ENCODE results near the gene FBRSL1.

The FBRSL1 gene

DNA sequence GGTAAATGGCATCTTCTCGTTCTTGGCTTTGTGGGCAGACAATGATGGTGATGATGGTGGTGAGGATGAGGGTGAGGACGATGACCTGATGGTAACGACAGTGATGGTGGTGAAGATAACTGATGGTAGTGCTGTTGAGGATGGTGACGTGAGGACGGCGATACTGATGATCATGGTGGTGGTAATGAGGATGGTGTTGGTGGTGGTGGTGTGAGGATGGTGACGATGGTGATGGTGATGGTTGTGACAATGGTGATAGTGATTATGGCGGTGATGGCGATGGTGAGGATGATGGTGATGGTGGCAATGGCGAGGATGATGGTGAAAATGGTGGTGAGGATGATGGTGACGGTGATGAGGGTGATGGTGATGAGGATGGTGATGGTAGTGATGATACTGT is 54.5 kb downstream of the FBRSL1 start:
- Histone ChIP-seq H4K20me1 (ENCODE audit: insufficient read depth) (no peaks in the 10 kb centered on the region), H3K4me1 (ENCODE audit: low read depth, poor library complexity, severe bottlenecking) (no peaks in the 10 kb centered on the region), H3K36me3 (ENCODE audit: insufficient read depth) (no peaks in the 10 kb centered on the region), H2AFZ (ENCODE audit: low read depth) (no peak overlapping the region), H3K9ac (no peak overlapping the region), H3K27ac (no peak overlapping the region), H3K27me3 (ENCODE audit: insufficient read depth, low read depth) (no peaks in the 10 kb centered on the region), H3K4me3 (IDR thresholded peaks at IDR 0.05; ENCODE audit: insufficient read depth, low read depth, low read length) (no peak overlapping the region), H3K4me2 (no peak overlapping the region), H3K79me2 (ENCODE audit: insufficient read depth, low read depth) (no peaks in the 10 kb centered on the region)
- TF ChIP-seq, protein P1, sequence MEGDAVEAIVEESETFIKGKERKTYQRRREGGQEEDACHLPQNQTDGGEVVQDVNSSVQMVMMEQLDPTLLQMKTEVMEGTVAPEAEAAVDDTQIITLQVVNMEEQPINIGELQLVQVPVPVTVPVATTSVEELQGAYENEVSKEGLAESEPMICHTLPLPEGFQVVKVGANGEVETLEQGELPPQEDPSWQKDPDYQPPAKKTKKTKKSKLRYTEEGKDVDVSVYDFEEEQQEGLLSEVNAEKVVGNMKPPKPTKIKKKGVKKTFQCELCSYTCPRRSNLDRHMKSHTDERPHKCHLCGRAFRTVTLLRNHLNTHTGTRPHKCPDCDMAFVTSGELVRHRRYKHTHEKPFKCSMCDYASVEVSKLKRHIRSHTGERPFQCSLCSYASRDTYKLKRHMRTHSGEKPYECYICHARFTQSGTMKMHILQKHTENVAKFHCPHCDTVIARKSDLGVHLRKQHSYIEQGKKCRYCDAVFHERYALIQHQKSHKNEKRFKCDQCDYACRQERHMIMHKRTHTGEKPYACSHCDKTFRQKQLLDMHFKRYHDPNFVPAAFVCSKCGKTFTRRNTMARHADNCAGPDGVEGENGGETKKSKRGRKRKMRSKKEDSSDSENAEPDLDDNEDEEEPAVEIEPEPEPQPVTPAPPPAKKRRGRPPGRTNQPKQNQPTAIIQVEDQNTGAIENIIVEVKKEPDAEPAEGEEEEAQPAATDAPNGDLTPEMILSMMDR (conservative IDR thresholded peaks at IDR 0.05; ENCODE audit: low read depth, low read length), result no peak

- H2AFZ ChIP-seq (ENCODE audit: low read depth), result no peak overlapping the region
- H3K36me3 ChIP-seq (ENCODE audit: insufficient read depth), result no peaks in the 10 kb centered on the region
- no peak overlapping the region for H3K27ac ChIP-seq
- no peaks in the 10 kb centered on the region for H3K4me1 ChIP-seq (ENCODE audit: low read depth, poor library complexity, severe bottlenecking)
- no peak overlapping the region for H3K9ac ChIP-seq
- H3K4me2 ChIP-seq, result no peak overlapping the region
- TF ChIP-seq, protein P1 (conservative IDR thresholded peaks at IDR 0.05; ENCODE audit: low read depth, low read length), result no peak
- no peaks in the 10 kb centered on the region for H3K79me2 ChIP-seq (ENCODE audit: insufficient read depth, low read depth)
- H3K27me3 ChIP-seq (ENCODE audit: insufficient read depth, low read depth), result no peaks in the 10 kb centered on the region
- no peaks in the 10 kb centered on the region for H4K20me1 ChIP-seq (ENCODE audit: insufficient read depth)
- H3K4me3 ChIP-seq (IDR thresholded peaks at IDR 0.05; ENCODE audit: insufficient read depth, low read depth, low read length), result no peak overlapping the region
Measured at GRCh38 chr12:132545164-132545953, 55.4 kb downstream of the FBRSL1 start.

GRCh38 chr12:132545955-132546354 is 56.0 kb downstream of the FBRSL1 start:
- Histone ChIP-seq H3K4me2 (no peak overlapping the region), H3K4me1 (ENCODE audit: low read depth, poor library complexity, severe bottlenecking) (no peaks in the 10 kb centered on the region), H3K79me2 (ENCODE audit: insufficient read depth, low read depth) (no peaks in the 10 kb centered on the region), H3K27ac (no peak overlapping the region), H3K36me3 (ENCODE audit: insufficient read depth) (no peaks in the 10 kb centered on the region), H4K20me1 (ENCODE audit: insufficient read depth) (no peaks in the 10 kb centered on the region), H3K4me3 (IDR thresholded peaks at IDR 0.05; ENCODE audit: insufficient read depth, low read depth, low read length) (no peak overlapping the region), H3K27me3 (ENCODE audit: insufficient read depth, low read depth) (no peaks in the 10 kb centered on the region), H3K9ac (no peak overlapping the region), H2AFZ (ENCODE audit: low read depth) (no peak overlapping the region)
- TF ChIP-seq, protein P1 (conservative IDR thresholded peaks at IDR 0.05; ENCODE audit: low read depth, low read length), result no peak

DNA sequence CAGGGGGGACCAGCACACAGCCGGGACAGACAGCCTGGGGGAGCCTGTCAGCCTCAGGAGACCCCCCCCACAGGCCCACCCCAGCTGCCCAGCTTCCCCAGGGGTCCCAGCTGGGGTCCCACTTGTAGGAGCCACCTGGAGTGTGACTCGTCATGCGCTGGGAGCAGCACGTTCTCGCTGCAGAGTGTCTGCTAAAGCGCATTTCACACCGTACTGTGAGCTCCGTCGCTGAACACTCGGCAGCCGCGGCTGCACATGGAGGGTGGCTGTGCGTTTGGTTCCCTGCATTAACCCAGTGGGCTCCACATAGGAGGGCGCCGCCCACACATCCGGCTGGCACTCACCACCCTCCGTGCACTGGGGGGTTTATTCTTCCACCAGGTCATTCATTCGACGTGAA is 56.7 kb downstream of the FBRSL1 start:
- Histone ChIP-seq H3K4me1 (ENCODE audit: low read depth, poor library complexity, severe bottlenecking) (no peaks in the 10 kb centered on the region), H4K20me1 (ENCODE audit: insufficient read depth) (no peaks in the 10 kb centered on the region), H3K36me3 (ENCODE audit: insufficient read depth) (no peaks in the 10 kb centered on the region), H3K27me3 (ENCODE audit: insufficient read depth, low read depth) (no peaks in the 10 kb centered on the region), H3K9ac (no peak overlapping the region), H3K4me3 (IDR thresholded peaks at IDR 0.05; ENCODE audit: insufficient read depth, low read depth, low read length) (no peak overlapping the region), H3K4me2 (no peak overlapping the region), H3K79me2 (ENCODE audit: insufficient read depth, low read depth) (no peaks in the 10 kb centered on the region), H2AFZ (ENCODE audit: low read depth) (no peak overlapping the region), H3K27ac (no peak overlapping the region)
- TF ChIP-seq, protein P1 (conservative IDR thresholded peaks at IDR 0.05; ENCODE audit: low read depth, low read length), result no peak

All from KMS-11 (cell line).